ENCODE data around the gene KRT33B.

DNA sequence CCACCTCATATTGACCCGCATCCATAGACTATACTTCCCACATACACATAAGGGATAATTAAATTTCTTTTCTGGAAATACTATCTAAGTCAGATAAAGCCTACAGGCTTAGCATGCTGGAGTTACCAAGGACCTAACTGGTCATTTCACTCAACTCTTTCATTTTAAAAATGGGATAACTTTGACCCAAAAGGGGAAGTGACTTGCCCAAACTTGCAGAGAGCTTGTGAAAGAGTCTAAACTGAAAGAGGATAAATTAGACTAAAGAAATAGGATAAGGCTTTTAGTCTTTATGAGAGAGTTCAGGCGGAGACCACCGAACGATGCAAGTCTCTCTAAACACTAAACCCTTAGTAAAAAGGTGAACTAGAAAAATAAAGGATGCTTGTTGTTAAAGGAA, 15.1 kb downstream of the KRT33B start:
- TF ChIP-seq ZFP30 (CRISPR knock-in tag; IDR thresholded peaks at IDR 0.05) (no peak), ZFP3 (CRISPR knock-in tag; IDR thresholded peaks at IDR 0.05) (no peak), ZNF70 (CRISPR knock-in tag; IDR thresholded peaks at IDR 0.05) (no peak), ZC3H10 (CRISPR knock-in tag; IDR thresholded peaks at IDR 0.05) (no peak), OSR1 (CRISPR knock-in tag; IDR thresholded peaks at IDR 0.05) (no peak), ARNTL (CRISPR knock-in tag; IDR thresholded peaks at IDR 0.05; ENCODE audit: borderline replicate concordance, low read depth) (no peak), RARB (CRISPR knock-in tag; IDR thresholded peaks at IDR 0.05) (no peak)
- TF ChIP-seq, protein P1, sequence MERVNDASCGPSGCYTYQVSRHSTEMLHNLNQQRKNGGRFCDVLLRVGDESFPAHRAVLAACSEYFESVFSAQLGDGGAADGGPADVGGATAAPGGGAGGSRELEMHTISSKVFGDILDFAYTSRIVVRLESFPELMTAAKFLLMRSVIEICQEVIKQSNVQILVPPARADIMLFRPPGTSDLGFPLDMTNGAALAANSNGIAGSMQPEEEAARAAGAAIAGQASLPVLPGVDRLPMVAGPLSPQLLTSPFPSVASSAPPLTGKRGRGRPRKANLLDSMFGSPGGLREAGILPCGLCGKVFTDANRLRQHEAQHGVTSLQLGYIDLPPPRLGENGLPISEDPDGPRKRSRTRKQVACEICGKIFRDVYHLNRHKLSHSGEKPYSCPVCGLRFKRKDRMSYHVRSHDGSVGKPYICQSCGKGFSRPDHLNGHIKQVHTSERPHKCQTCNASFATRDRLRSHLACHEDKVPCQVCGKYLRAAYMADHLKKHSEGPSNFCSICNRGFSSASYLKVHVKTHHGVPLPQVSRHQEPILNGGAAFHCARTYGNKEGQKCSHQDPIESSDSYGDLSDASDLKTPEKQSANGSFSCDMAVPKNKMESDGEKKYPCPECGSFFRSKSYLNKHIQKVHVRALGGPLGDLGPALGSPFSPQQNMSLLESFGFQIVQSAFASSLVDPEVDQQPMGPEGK (CRISPR knock-in tag; IDR thresholded peaks at IDR 0.05; ENCODE audit: borderline replicate concordance), result no peak
- TF ChIP-seq, protein P2, sequence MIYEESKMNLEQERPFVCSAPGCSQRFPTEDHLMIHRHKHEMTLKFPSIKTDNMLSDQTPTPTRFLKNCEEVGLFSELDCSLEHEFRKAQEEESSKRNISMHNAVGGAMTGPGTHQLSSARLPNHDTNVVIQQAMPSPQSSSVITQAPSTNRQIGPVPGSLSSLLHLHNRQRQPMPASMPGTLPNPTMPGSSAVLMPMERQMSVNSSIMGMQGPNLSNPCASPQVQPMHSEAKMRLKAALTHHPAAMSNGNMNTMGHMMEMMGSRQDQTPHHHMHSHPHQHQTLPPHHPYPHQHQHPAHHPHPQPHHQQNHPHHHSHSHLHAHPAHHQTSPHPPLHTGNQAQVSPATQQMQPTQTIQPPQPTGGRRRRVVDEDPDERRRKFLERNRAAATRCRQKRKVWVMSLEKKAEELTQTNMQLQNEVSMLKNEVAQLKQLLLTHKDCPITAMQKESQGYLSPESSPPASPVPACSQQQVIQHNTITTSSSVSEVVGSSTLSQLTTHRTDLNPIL (CRISPR knock-in tag; IDR thresholded peaks at IDR 0.05; ENCODE audit: low read depth), result no peak
- TF ChIP-seq, protein P3, sequence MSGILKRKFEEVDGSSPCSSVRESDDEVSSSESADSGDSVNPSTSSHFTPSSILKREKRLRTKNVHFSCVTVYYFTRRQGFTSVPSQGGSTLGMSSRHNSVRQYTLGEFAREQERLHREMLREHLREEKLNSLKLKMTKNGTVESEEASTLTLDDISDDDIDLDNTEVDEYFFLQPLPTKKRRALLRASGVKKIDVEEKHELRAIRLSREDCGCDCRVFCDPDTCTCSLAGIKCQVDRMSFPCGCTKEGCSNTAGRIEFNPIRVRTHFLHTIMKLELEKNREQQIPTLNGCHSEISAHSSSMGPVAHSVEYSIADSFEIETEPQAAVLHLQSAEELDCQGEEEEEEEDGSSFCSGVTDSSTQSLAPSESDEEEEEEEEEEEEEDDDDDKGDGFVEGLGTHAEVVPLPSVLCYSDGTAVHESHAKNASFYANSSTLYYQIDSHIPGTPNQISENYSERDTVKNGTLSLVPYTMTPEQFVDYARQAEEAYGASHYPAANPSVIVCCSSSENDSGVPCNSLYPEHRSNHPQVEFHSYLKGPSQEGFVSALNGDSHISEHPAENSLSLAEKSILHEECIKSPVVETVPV (CRISPR knock-in tag; IDR thresholded peaks at IDR 0.05), result no peak
- TF ChIP-seq, protein P4, sequence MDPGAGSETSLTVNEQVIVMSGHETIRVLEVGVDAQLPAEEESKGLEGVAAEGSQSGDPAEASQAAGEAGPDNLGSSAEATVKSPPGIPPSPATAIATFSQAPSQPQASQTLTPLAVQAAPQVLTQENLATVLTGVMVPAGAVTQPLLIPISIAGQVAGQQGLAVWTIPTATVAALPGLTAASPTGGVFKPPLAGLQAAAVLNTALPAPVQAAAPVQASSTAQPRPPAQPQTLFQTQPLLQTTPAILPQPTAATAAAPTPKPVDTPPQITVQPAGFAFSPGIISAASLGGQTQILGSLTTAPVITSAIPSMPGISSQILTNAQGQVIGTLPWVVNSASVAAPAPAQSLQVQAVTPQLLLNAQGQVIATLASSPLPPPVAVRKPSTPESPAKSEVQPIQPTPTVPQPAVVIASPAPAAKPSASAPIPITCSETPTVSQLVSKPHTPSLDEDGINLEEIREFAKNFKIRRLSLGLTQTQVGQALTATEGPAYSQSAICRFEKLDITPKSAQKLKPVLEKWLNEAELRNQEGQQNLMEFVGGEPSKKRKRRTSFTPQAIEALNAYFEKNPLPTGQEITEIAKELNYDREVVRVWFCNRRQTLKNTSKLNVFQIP (CRISPR knock-in tag; IDR thresholded peaks at IDR 0.05; ENCODE audit: borderline replicate concordance, low read depth), result no peak
- TF ChIP-seq, protein P5, sequence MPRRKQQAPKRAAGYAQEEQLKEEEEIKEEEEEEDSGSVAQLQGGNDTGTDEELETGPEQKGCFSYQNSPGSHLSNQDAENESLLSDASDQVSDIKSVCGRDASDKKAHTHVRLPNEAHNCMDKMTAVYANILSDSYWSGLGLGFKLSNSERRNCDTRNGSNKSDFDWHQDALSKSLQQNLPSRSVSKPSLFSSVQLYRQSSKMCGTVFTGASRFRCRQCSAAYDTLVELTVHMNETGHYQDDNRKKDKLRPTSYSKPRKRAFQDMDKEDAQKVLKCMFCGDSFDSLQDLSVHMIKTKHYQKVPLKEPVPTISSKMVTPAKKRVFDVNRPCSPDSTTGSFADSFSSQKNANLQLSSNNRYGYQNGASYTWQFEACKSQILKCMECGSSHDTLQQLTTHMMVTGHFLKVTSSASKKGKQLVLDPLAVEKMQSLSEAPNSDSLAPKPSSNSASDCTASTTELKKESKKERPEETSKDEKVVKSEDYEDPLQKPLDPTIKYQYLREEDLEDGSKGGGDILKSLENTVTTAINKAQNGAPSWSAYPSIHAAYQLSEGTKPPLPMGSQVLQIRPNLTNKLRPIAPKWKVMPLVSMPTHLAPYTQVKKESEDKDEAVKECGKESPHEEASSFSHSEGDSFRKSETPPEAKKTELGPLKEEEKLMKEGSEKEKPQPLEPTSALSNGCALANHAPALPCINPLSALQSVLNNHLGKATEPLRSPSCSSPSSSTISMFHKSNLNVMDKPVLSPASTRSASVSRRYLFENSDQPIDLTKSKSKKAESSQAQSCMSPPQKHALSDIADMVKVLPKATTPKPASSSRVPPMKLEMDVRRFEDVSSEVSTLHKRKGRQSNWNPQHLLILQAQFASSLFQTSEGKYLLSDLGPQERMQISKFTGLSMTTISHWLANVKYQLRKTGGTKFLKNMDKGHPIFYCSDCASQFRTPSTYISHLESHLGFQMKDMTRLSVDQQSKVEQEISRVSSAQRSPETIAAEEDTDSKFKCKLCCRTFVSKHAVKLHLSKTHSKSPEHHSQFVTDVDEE (CRISPR knock-in tag; IDR thresholded peaks at IDR 0.05), result no peak

All from SK-N-SH treated with all-trans-retinoic acid at 6 μM for 48 hours (cell line).